ENCODE results near the gene SETBP1.

SETBP1 gene

GRCh38 chr18:44680273-44681075 is at the start of gene SETBP1:
Gene SETBP1 (plus strand): TSS chr18:44680888. CDS start chr18:44701347, 20,459 bp downstream.
- FAIRE-seq = no peak

- FAIRE-seq = no peak
Observed at GRCh38 chr18:44632469-44633145, 48.1 kb upstream of the SETBP1 start.

GRCh38 chr18:44635546-44635945 is 45.1 kb upstream of the SETBP1 start:
- FAIRE-seq = no peak

- FAIRE-seq = no peak
Observed at GRCh38 chr18:44636241-44636640, 44.4 kb upstream of the SETBP1 start.

- FAIRE-seq = no peak
Observed at GRCh38 chr18:44637210-44638033, 43.3 kb upstream of the SETBP1 start.

GRCh38 chr18:44638034-44638540 is 42.6 kb upstream of the SETBP1 start:
- no peak for FAIRE-seq

GRCh38 chr18:44638811-44639210 is 41.9 kb upstream of the SETBP1 start:
- no peak for FAIRE-seq

GRCh38 chr18:44643004-44643403 is 37.7 kb upstream of the SETBP1 start:
- FAIRE-seq = no peak

GRCh38 chr18:44651478-44651877 is 29.2 kb upstream of the SETBP1 start:
- FAIRE-seq = no peak

- no peak for FAIRE-seq
Observed at GRCh38 chr18:44651918-44652572, 28.6 kb upstream of the SETBP1 start.

- FAIRE-seq = no peak
Observed at GRCh38 chr18:44652722-44653121, 28.0 kb upstream of the SETBP1 start.

- no peak for FAIRE-seq
Observed at GRCh38 chr18:44654573-44654972, 26.1 kb upstream of the SETBP1 start.

GRCh38 chr18:44655435-44655834 is 25.3 kb upstream of the SETBP1 start:
- no peak for FAIRE-seq

- FAIRE-seq = no peak
Observed at GRCh38 chr18:44659771-44660170, 20.9 kb upstream of the SETBP1 start.

GRCh38 chr18:44668270-44668975 is 12.3 kb upstream of the SETBP1 start:
- no peak for FAIRE-seq

- no peak for FAIRE-seq
Observed at GRCh38 chr18:44671914-44672313, 8.8 kb upstream of the SETBP1 start.

- no peak for FAIRE-seq
Observed at GRCh38 chr18:44672506-44672905, 8.2 kb upstream of the SETBP1 start.

- FAIRE-seq = no peak
Observed at GRCh38 chr18:44673256-44673880, 7.3 kb upstream of the SETBP1 start.

- no peak for FAIRE-seq
Observed at GRCh38 chr18:44677933-44678332, 2.8 kb upstream of the SETBP1 start.

GRCh38 chr18:44678725-44679055 is 2.0 kb upstream of the SETBP1 start:
- FAIRE-seq = no peak

GRCh38 chr18:44679056-44679913 is 1.4 kb upstream of the SETBP1 start:
- FAIRE-seq = no peak

All from TTC549 (cell line).